Neural cell (in vitro differentiated cells): Measurements from ENCODE around the gene DDX31. TPM values are rescaled to one million over a fixed set of nuclear protein-coding genes. Genes with fewer than 3 reads are reported as not detected.

Experiments
- H2AFZ ChIP-seq: fragments of 200-600, 300-800 bp; sonication (generic), shearing (Covaris generic); 2 replicates; pipeline ENCODE4 v1.6.0; 2014; ENCODE audit warnings: low read depth, mild to moderate bottlenecking, antibody characterized with exemption, low read length, moderate library complexity
- H3F3A ChIP-seq: fragments of 200-600 bp; shearing (Covaris generic); 2 replicates; pipeline ENCODE4 v1.6.1; 2016; ENCODE audit warnings: mild to moderate bottlenecking, moderate library complexity, mixed read lengths, antibody characterized with exemption, low read length; ENCODE audit not compliant: insufficient read depth, poor library complexity, severe bottlenecking
- H3K27ac ChIP-seq: fragments of 200-600, 300-800 bp; sonication (generic), shearing (Covaris generic); 2 replicates; pipeline ENCODE4 v1.5.1; 2014; ENCODE audit warnings: mild to moderate bottlenecking, low read length, moderate library complexity
- H3K27me3 ChIP-seq: fragments of 300-800, 200-600 bp; sonication (generic), shearing (Covaris generic); 2 replicates; pipeline ENCODE4 v1.6.0; 2014; ENCODE audit warnings: mild to moderate bottlenecking, low read depth, low read length, moderate library complexity; ENCODE audit not compliant: insufficient read depth
- H3K36me3 ChIP-seq: fragments of 300-800, 200-600 bp; sonication (generic), shearing (Covaris generic); 2 replicates; pipeline ENCODE4 v1.5.1; 2014; ENCODE audit warnings: mild to moderate bottlenecking, antibody characterized with exemption, low read length, moderate library complexity; ENCODE audit not compliant: insufficient read depth
- H3K4me2 ChIP-seq: fragments of 300-800, 200-600 bp; sonication (generic), shearing (Covaris generic); 2 replicates; pipeline ENCODE4 v1.6.0; 2014; ENCODE audit warnings: mild to moderate bottlenecking, low read length
- H3K4me3 ChIP-seq: fragments of 300-800, 200-600 bp; sonication (generic), shearing (Covaris generic); 2 replicates; pipeline ENCODE4 v1.5.1; 2014; ENCODE audit warnings: mild to moderate bottlenecking, low read length, moderate library complexity
- H3K79me2 ChIP-seq: fragments of 200-600 bp; shearing (Covaris generic); replicated peaks from 2 replicates; pipeline ENCODE4 v1.6.0; 2014; ENCODE audit warnings: mild to moderate bottlenecking, low read length, moderate library complexity; ENCODE audit not compliant: insufficient read depth
- H3K9ac ChIP-seq: fragments of 300-800, 200-600 bp; sonication (generic), shearing (Covaris generic); 2 replicates; pipeline ENCODE4 v1.6.1; 2016; ENCODE audit warnings: mild to moderate bottlenecking, low read length, mixed read lengths
- H3K9me2 ChIP-seq: fragments of 200-600 bp; shearing (Covaris generic); 2 replicates; pipeline ENCODE4 v1.6.1; 2016; ENCODE audit warnings: mild to moderate bottlenecking, low read length, mixed read lengths; ENCODE audit not compliant: insufficient read depth
- H3K9me3 ChIP-seq: fragments of 200-600, 300-800 bp; sonication (generic), shearing (Covaris generic); 2 replicates; pipeline ENCODE4 v1.6.1; 2016; ENCODE audit warnings: mild to moderate bottlenecking, mixed run types, low read length, moderate library complexity, mixed read lengths
- H4K20me1 ChIP-seq: fragments of 200-600 bp; shearing (Covaris generic); 2 replicates; pipeline ENCODE4 v1.6.1; 2016; ENCODE audit warnings: mild to moderate bottlenecking, mixed run types; ENCODE audit not compliant: insufficient read depth
- EP300 ChIP-seq: fragments of 450-650 bp; conservative IDR thresholded peaks from 2 replicates; pipeline ENCODE4 v1.6.1; 2014; ENCODE audit warnings: antibody characterized with exemption, mild to moderate bottlenecking, moderate library complexity; ENCODE audit not compliant: poor library complexity, severe bottlenecking
- EZH2 ChIP-seq: fragments of 200-600, 300-800 bp; shearing (Covaris generic), sonication (generic); IDR thresholded peaks from 2 replicates; pipeline ENCODE4 v1.6.1; 2014; ENCODE audit warnings: antibody characterized with exemption, low read length, borderline replicate concordance, mild to moderate bottlenecking; ENCODE audit not compliant: insufficient read depth, poor library complexity, severe bottlenecking
- MXI1 ChIP-seq: fragments of 450-650 bp; conservative IDR thresholded peaks from 2 replicates; pipeline ENCODE4 v1.6.1; 2014; ENCODE audit warnings: antibody characterized with exemption, mild to moderate bottlenecking; ENCODE audit not compliant: poor library complexity, severe bottlenecking
- POLR2AphosphoS5 ChIP-seq: IDR thresholded peaks from 2 replicates; pipeline ENCODE4 v1.6.1; 2012
- RAD21 ChIP-seq: fragments of 450-650 bp; conservative IDR thresholded peaks from 2 replicates; pipeline ENCODE4 v1.6.1; 2014; ENCODE audit warnings: antibody characterized with exemption, mild to moderate bottlenecking, moderate library complexity
- REST ChIP-seq: IDR thresholded peaks from 2 replicates; pipeline ENCODE4 v1.6.1; 2012; ENCODE audit warnings: borderline replicate concordance
- SMC3 ChIP-seq: fragments of 450-650 bp; conservative IDR thresholded peaks from 2 replicates; pipeline ENCODE4 v1.6.1; 2014; ENCODE audit warnings: antibody characterized with exemption, mild to moderate bottlenecking, moderate library complexity; ENCODE audit not compliant: poor library complexity
- TAF1 ChIP-seq: IDR thresholded peaks from 2 replicates; pipeline ENCODE4 v1.6.1; 2012; ENCODE audit warnings: low read depth
- polyA plus RNA-seq: library from polyadenylated mRNA; depleted of rRNA; stranded (reverse); fragments of >200 nt; gene quantifications from 2 replicates; pipeline ENCODE4 v1.2.3, GENCODE V29; 2014
- TF ChIP-seq, protein P1 (sequence below): fragments of 450-650 bp; IDR thresholded peaks from 2 replicates; pipeline ENCODE4 v1.5.1; 2014; ENCODE audit warnings: antibody characterized with exemption, mild to moderate bottlenecking, moderate library complexity; ENCODE audit not compliant: poor library complexity, severe bottlenecking

Gene DDX31
- polyA plus RNA-seq, 1 donor from 2014 or later: 12.8 TPM

- no peak for TF ChIP-seq EP300
- no peak for TF ChIP-seq MXI1
- no peak for TF ChIP-seq TAF1
- no peak for TF ChIP-seq EZH2
- no peak for TF ChIP-seq POLR2AphosphoS5
- no peak for TF ChIP-seq REST
- no peak for TF ChIP-seq RAD21
- TF ChIP-seq, protein P1, sequence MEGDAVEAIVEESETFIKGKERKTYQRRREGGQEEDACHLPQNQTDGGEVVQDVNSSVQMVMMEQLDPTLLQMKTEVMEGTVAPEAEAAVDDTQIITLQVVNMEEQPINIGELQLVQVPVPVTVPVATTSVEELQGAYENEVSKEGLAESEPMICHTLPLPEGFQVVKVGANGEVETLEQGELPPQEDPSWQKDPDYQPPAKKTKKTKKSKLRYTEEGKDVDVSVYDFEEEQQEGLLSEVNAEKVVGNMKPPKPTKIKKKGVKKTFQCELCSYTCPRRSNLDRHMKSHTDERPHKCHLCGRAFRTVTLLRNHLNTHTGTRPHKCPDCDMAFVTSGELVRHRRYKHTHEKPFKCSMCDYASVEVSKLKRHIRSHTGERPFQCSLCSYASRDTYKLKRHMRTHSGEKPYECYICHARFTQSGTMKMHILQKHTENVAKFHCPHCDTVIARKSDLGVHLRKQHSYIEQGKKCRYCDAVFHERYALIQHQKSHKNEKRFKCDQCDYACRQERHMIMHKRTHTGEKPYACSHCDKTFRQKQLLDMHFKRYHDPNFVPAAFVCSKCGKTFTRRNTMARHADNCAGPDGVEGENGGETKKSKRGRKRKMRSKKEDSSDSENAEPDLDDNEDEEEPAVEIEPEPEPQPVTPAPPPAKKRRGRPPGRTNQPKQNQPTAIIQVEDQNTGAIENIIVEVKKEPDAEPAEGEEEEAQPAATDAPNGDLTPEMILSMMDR: no peak
- no peak for TF ChIP-seq SMC3
- H4K20me1 ChIP-seq: no peaks in the 10 kb centered on the region
- peaks cover 69% of the 10 kb centered on the region for H3K27me3 ChIP-seq
- H3K79me2 ChIP-seq: no peaks in the 10 kb centered on the region
- H3F3A ChIP-seq: no peaks in the 10 kb centered on the region
- no peaks in the 10 kb centered on the region for H3K9me2 ChIP-seq
- H3K9ac ChIP-seq: no peak overlapping the region
- H3K27ac ChIP-seq: no peak overlapping the region
- H3K9me3 ChIP-seq: no peaks in the 10 kb centered on the region
- no peak overlapping the region for H3K4me3 ChIP-seq
- no peak overlapping the region for H3K4me2 ChIP-seq
- no peak overlapping the region for H2AFZ ChIP-seq
- no peaks in the 10 kb centered on the region for H3K36me3 ChIP-seq
These were observed 78.0 kb downstream of the DDX31 start for GRCh38 chr9:132591751-132592314.

DNA sequence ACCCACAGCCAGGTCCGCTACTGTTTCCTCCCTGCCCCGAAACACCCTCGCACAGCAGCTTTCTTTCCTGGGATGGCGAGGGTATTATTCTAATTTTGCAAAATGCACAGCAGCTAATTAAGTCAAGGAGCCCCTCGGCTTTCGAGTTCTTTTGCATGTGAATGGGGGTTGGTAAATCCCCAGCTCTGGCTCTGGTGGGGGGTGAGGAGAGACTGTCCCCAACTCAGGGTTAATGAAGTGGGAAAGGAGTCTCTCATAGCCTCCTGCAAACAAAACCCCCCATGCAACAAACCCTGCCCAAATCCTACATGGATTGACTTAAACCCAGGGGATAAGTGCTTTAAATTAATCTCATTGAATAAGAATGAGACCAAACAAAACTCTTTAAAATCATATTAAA lies 78.5 kb downstream of the DDX31 start:
- no peak overlapping the region for H3K9ac ChIP-seq
- no peak overlapping the region for H3K27ac ChIP-seq
- no peaks in the 10 kb centered on the region for H3K36me3 ChIP-seq
- no peaks in the 10 kb centered on the region for H3K9me2 ChIP-seq
- TF ChIP-seq EZH2 (no peak), POLR2AphosphoS5 (no peak), EP300 (no peak), RAD21 (no peak), MXI1 (no peak), SMC3 (no peak), REST (no peak), TAF1 (no peak)
- TF ChIP-seq, protein P1: no peak
- H2AFZ ChIP-seq: no peak overlapping the region
- no peak overlapping the region for H3K4me2 ChIP-seq
- no peaks in the 10 kb centered on the region for H4K20me1 ChIP-seq
- no peak overlapping the region for H3K4me3 ChIP-seq
- no peaks in the 10 kb centered on the region for H3F3A ChIP-seq
- no peaks in the 10 kb centered on the region for H3K9me3 ChIP-seq
- H3K79me2 ChIP-seq: no peaks in the 10 kb centered on the region
- peaks cover 74% of the 10 kb centered on the region for H3K27me3 ChIP-seq
